ENCODE results near the gene DCHS1. TPM values are rescaled to one million over a fixed set of nuclear protein-coding genes. Genes with fewer than 3 reads are reported as not detected.
A peak's percentile ranks its signal among the peaks of the same experiment; 100 is the strongest.

DCHS1 gene
- total and polyA plus RNA-seq, 4 donors: 6.0 to 39.9 (median 11.5) TPM

GRCh38 chr11:6617315-6617781, 38.3 kb downstream of the DCHS1 start:
- no peak overlapping the region for H3K4me3 ChIP-seq
- DNase-seq (no peak), ATAC-seq (ENCODE audit: insufficient read depth, low FRiP score) (no peak)
- TF ChIP-seq, protein P1, sequence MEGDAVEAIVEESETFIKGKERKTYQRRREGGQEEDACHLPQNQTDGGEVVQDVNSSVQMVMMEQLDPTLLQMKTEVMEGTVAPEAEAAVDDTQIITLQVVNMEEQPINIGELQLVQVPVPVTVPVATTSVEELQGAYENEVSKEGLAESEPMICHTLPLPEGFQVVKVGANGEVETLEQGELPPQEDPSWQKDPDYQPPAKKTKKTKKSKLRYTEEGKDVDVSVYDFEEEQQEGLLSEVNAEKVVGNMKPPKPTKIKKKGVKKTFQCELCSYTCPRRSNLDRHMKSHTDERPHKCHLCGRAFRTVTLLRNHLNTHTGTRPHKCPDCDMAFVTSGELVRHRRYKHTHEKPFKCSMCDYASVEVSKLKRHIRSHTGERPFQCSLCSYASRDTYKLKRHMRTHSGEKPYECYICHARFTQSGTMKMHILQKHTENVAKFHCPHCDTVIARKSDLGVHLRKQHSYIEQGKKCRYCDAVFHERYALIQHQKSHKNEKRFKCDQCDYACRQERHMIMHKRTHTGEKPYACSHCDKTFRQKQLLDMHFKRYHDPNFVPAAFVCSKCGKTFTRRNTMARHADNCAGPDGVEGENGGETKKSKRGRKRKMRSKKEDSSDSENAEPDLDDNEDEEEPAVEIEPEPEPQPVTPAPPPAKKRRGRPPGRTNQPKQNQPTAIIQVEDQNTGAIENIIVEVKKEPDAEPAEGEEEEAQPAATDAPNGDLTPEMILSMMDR (IDR thresholded peaks at IDR 0.05; ENCODE audit: control extremely low read depth, extremely low read depth): no peak
- H3K27ac ChIP-seq (ENCODE audit: low read depth in 1 of 2, low read length in 1 of 2): peak overlapping the region in 1 of 2 donors; percentile 52
- 28 to 64% methylated on average over 5 of the region's 5 CpGs for WGBS, 2 donors
- no peaks in the 10 kb centered on the region for H3K27me3 ChIP-seq (ENCODE audit: control insufficient read depth in 3 of 3, insufficient read depth in 3 of 3, low read length in 2 of 3)
- H3K9ac ChIP-seq (ENCODE audit: insufficient read depth in 1 of 2, low read length in 2 of 2): no peak overlapping the region
- peaks cover 6 to 32% (median 12%) of the 10 kb centered on the region in 5 donors for H3K4me1 ChIP-seq (ENCODE audit: control insufficient read depth in 5 of 5, insufficient read depth in 5 of 5, low read length in 5 of 5)
- H3K9me3 ChIP-seq (ENCODE audit: control insufficient read depth in 4 of 4, insufficient read depth in 3 of 4, low read length in 3 of 4): no peaks in the 10 kb centered on the region
- H3K36me3 ChIP-seq (ENCODE audit: control insufficient read depth in 4 of 4, insufficient read depth in 4 of 4, low read length in 4 of 4): peaks cover 0 to 23% (median 9%) of the 10 kb centered on the region in 4 donors

DNA sequence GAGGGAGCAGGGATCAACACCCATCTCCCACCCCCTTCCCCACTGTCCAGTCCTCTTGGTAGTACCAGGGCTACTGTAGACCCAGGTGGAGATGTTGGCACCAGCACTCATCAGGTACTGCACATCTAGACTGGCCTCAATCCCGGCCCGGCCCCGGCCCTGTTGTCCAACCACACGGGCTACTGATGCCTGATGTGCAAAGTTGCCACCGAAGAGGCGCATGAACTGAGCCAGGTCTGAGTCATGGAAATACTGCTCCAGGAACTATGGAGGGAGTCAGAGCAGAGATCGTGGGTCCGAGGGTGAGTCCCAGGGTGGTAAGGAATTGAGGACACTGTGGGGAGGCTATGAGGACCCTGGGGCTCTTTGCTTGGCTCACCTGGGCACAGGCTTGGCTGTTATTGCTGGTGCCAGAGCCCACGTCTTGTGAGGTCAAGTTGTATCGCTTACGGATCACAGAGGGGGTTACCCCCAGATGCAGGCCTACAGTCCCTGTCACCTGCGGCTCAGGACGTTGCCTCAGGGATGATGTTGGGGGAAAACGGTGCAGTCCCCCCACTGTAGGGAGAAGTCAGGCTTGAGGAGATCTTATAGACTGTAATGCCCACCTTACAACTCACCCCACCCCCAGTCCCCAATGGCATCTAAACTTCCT, 38.9 kb downstream of the DCHS1 start:
- Histone ChIP-seq H3K9me3 (ENCODE audit: control insufficient read depth in 4 of 4, insufficient read depth in 3 of 4, low read length in 3 of 4) (no peaks in the 10 kb centered on the region), H3K9ac (ENCODE audit: insufficient read depth in 1 of 2, low read length in 2 of 2) (no peak overlapping the region), H3K27ac (ENCODE audit: low read depth in 1 of 2, low read length in 1 of 2) (no peak overlapping the region), H3K27me3 (ENCODE audit: control insufficient read depth in 3 of 3, insufficient read depth in 3 of 3, low read length in 2 of 3) (no peaks in the 10 kb centered on the region), H3K36me3 (ENCODE audit: control insufficient read depth in 4 of 4, insufficient read depth in 4 of 4, low read length in 4 of 4) (peaks cover 0 to 23% (median 8%) of the 10 kb centered on the region in 4 donors), H3K4me1 (ENCODE audit: control insufficient read depth in 5 of 5, insufficient read depth in 5 of 5, low read length in 5 of 5) (peaks cover 6 to 32% (median 12%) of the 10 kb centered on the region in 5 donors), H3K4me3 (no peak overlapping the region)
- 86 to 93% methylated on average over 14 of the region's 14 CpGs for WGBS, 2 donors
- TF ChIP-seq, protein P1 (IDR thresholded peaks at IDR 0.05; ENCODE audit: control extremely low read depth, extremely low read depth): no peak
- DNase-seq (no peak), ATAC-seq (ENCODE audit: insufficient read depth, low FRiP score) (no peak)

DNA sequence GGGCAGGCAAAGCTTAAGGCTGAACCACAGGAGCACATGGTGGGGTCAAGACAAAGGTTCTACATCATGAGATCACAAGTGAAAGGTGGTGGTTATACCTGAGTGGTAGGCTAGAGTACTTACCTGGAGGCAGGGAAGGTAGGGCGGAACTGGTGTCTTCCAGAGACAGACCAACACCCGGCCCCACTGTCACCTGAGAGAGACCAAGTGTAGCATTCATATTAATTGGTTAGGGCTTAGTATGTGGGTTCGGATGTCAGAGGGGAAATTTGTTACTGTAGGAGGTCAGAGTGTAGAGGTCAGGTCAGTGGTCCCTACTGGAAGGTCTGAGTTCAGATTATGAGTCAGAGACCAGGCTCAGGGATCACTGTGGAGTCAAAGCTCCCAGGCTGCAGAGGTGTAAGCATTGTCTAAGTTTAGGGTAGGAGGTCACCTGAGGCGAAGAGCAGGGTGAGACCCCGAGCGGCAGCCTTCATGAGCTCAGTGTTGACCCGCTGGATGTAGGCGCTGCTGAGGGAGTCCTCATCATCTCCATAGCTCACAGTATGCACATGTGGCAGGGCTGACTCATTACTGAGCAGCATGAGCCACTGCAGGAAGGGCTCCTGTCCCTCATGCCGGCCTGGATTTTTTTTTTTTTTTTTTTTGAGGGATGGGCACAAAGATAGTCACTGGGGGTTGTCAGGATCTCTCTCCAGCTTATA, 39.6 kb downstream of the DCHS1 start:
- WGBS, 2 donors: 97% methylated on average over 9 of the region's 9 CpGs
- DNase-seq (no peak), ATAC-seq (ENCODE audit: insufficient read depth, low FRiP score) (no peak)
- no peaks in the 10 kb centered on the region for H3K27me3 ChIP-seq (ENCODE audit: control insufficient read depth in 3 of 3, insufficient read depth in 3 of 3, low read length in 2 of 3)
- no peak overlapping the region for H3K27ac ChIP-seq (ENCODE audit: low read depth in 1 of 2, low read length in 1 of 2)
- H3K9ac ChIP-seq (ENCODE audit: insufficient read depth in 1 of 2, low read length in 2 of 2): no peak overlapping the region
- no peaks in the 10 kb centered on the region for H3K9me3 ChIP-seq (ENCODE audit: control insufficient read depth in 4 of 4, insufficient read depth in 3 of 4, low read length in 3 of 4)
- H3K4me3 ChIP-seq: no peak overlapping the region
- H3K36me3 ChIP-seq (ENCODE audit: control insufficient read depth in 4 of 4, insufficient read depth in 4 of 4, low read length in 4 of 4): peaks cover 0 to 26% (median 8%) of the 10 kb centered on the region in 4 donors
- H3K4me1 ChIP-seq (ENCODE audit: control insufficient read depth in 5 of 5, insufficient read depth in 5 of 5, low read length in 5 of 5): peaks cover 6 to 39% (median 16%) of the 10 kb centered on the region in 5 donors
- TF ChIP-seq, protein P1 (IDR thresholded peaks at IDR 0.05; ENCODE audit: control extremely low read depth, extremely low read depth): no peak
